Measurements from ENCODE around the gene DEGS2.

DNA sequence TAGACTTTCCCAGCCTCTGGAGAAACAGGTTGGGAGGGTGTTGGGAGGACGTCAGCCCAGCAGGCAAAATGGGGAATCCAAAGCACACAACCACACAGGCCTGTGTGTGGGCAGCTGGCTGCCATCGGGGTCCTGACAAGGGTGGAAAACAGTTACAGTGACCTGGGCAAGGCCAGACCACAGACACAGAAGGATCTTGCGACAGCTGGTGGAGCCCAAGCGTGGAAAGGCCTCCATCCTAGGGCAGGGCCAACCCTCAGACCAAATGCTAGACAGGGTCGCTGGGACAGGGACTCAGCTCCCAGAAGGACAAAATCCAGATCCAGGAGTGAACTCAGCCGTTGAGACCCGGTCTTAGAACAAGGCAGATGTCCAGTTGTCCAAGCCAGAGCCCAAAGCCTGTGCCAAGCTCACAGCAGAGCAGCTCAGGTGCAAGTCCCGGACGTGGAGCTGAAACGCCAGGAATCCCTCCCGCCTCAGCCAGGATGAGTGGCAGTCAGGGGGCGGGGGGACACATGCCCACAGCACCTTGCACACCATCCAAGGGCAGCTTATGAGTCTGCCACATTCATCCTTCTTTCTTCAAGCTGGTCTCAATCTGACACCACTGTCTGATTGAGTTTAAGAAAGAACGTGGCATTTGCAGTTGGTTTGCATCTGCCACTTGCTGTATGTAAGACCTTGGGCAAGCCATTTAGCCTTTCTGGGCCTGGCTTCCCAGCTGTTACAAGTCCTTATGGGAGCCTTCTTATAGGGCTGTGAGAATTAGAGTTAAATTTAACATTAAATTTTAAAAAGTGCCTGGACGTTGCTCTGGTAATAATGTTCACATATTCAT, 37.6 kb downstream of the DEGS2 start:
- TF ChIP-seq, protein P1, sequence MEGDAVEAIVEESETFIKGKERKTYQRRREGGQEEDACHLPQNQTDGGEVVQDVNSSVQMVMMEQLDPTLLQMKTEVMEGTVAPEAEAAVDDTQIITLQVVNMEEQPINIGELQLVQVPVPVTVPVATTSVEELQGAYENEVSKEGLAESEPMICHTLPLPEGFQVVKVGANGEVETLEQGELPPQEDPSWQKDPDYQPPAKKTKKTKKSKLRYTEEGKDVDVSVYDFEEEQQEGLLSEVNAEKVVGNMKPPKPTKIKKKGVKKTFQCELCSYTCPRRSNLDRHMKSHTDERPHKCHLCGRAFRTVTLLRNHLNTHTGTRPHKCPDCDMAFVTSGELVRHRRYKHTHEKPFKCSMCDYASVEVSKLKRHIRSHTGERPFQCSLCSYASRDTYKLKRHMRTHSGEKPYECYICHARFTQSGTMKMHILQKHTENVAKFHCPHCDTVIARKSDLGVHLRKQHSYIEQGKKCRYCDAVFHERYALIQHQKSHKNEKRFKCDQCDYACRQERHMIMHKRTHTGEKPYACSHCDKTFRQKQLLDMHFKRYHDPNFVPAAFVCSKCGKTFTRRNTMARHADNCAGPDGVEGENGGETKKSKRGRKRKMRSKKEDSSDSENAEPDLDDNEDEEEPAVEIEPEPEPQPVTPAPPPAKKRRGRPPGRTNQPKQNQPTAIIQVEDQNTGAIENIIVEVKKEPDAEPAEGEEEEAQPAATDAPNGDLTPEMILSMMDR (IDR thresholded peaks at IDR 0.05), result no peak
- TF ChIP-seq CREB1 (CRISPR knock-in tag; IDR thresholded peaks at IDR 0.05) (no peak), ZNF121 (CRISPR knock-in tag; IDR thresholded peaks at IDR 0.05) (no peak)

Data from WTC11 (cell line).